ENCODE results near the gene EIF1B.
"Not testable (repeated sequence)": the region's sequence is repeated elsewhere in the genome, so short reads cannot be mapped to it uniquely, and the experiment has no call there.

EIF1B gene

DNA sequence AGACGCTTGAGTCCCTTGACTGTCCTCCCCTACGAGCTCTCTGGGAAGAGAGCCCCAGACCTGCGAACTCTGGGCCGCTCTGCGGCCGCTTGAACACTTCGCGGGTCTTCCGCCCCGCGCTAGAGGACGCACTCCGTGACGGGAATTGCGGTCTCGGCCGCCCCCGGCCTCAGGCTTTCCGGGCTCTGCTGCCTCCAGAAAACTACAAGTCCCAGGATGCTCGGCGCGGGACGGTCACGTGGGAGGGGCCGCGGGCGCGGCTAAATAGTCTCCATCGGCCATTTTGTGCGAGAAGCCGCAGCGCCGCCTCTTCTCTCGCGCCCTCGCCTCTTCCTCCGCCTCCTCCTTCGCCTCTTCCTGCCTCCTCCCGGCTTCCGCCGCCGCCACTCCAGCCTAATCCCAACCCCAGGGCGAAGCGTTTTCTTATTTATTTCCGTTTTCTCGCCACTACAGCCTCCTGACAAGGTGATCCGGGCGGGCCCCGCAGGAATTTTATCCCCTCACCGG is at the start of gene EIF1B:
Gene EIF1B, plus strand, starts transcription at position 290 of the 507 bp plus-strand sequence. CDS start 235 bp downstream, outside the sequence.
- DNase-seq, result peak; percentile 74 to 99 (median 97)

DNA sequence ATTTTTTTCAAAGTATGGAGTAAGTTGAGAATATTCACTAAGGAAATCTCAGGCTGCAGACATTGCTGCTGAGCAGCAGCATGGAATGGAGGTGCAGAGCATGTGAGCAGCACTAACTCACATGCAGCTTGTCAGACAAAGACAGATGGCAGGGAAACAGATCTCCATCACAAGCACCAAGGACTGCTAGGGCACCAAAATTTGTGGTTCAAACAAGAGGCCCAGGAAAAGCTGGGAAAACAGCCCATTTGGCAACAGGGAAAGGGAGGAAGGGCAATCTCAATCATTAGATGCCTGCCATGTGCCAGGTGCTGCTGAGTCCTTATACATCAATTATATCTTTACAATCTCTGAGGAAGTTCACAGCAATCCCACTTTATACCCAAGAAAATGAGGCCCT is 47.2 kb upstream of the EIF1B start:
- no peak for DNase-seq

DNA sequence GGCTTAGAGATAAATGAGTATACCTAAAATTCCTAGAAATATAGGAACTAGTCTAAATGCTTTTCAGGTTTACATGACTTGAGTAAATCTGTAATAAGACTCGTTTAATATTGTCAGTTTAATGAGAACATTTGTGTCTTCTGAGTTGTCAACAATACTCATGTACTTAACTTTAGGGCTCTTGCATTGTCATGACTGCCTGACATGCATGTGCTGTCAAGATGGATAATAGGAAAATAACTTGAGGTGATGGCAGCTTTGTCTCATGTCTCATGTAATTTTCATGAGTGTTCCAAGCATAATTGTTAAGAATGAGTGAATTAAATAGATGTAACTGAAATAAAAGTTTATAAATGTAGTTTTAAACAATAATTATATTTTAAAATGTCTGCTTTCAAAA is 45.1 kb upstream of the EIF1B start:
- no peak for DNase-seq

DNA sequence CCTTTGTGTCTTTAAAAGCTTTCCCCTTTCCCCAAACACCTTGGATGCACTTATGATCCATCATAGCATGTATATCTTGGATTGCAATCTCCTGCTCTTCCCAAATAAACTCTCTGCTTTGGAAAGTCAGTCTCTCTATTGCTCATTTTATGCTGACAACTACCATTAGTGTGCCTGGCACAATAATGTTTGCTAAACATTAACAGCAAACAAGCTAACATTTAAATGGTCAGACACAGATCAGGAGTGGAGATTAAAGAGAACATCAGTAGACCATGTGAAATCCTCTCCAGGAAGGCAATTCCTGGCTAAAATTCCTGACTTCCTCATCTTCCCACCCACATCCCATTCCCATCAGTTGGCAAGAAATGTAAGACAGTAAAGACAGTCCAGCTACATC is 44.3 kb upstream of the EIF1B start:
- no peak for DNase-seq

DNA sequence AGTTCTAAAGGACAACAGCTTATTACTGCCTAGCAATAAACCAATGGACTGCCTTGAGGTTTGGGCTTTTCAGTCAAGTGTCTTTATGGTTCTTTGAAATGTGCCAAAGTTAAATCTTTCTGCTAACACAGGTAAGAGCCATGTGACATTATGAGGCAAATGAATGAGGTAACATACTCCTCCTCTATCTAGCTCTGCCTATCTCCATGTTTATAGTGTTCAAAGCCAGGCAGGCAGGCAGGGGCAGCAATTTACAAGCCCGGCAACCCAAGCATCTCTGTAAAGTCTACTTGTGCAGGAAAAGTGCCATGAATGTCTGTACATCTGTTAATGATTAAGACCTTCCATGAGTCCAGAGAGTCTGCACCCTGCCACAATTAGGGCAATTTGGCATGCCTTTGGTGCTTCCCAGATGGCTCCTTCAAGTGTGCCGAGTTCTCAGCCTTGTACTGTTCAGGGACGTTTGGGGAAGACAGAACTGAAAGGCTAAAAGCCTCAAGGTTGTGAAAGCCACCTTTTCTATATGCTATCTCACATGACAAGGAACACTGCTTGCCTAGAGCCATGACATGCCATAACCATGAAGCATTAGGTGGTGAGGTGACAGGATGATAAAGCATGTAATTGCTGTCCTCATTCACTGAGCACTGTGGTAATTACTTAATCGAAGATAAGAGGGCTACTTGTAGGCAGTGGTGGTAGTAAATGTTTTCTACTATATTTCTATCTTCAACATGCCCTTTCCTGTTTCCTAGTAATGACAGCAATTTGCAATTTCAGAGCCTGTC is 41.4 kb upstream of the EIF1B start:
- no peak for DNase-seq

GRCh38 chr3:40268802-40269524 is 40.5 kb upstream of the EIF1B start:
- DNase-seq, result peak in 11 of 51 donors; percentile 7 to 37 (median 14)

- DNase-seq, result no peak
Observed at GRCh38 chr3:40278791-40279190, 30.7 kb upstream of the EIF1B start.

- DNase-seq, result no peak
Observed at GRCh38 chr3:40281995-40282394, 27.5 kb upstream of the EIF1B start.

DNA sequence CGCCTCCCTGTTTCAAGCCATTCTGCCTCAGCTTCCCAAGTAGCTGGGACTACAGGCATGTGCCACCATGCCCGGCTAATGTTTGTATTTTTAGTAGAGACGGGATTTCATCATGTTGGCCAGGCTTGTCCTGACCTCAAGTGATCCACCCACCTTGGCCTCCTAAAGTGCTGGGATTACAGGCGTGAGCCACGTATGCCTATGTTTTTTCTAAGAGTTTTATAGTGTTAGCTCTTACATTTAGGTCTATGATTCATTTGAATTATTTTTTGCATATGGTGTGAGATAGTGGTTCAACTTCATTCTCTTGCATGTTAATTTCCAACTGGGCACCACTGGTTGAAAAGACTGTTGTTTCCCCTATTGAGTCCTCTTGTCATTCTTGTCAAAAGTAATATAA is 26.4 kb upstream of the EIF1B start:
- DNase-seq, result not testable (repeated sequence)

DNA sequence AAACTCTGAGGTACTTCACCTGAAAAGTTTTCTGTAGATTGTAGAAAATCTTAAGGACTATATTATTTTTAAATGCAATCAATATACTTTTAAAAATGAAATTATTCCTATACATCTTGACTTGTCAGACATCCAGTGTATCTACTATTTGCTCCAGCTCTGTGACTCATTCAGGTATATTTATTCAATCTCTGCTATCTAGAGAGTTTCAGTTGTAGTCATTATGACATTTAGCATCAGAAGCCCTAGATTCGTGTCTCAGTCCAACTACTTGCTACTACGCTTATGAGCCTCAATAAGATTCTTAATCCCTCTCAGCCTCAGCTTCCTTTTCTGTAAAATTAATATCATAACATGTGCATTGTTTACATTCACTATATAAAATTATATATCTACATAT is 22.3 kb upstream of the EIF1B start:
- DNase-seq, result no peak

- no peak for DNase-seq
Observed at GRCh38 chr3:40290396-40290795, 19.1 kb upstream of the EIF1B start.

DNA sequence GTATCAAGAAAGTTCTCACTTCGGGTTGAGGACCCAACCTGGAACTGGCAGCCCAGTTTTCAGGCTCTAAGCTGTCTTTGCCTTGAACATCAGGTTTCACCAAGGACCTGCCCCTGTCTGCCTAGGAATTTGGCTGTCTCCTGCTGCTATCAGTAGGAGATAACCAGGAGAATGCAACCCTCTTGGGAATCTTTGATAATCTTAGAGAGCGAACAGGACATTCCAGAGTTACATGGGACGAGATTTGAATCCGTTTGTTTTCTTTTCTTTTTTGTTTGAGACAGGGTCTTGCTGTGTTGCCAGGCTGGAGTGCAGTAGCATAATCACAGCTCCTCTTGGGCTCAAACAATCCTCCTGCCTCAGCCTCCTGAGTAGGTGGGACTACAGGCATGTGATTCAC is 18.0 kb upstream of the EIF1B start:
- DNase-seq, result no peak

GRCh38 chr3:40292637-40293349 is 16.7 kb upstream of the EIF1B start:
- DNase-seq, result peak in 15 of 51 donors; percentile 9 to 56 (median 33)

DNA sequence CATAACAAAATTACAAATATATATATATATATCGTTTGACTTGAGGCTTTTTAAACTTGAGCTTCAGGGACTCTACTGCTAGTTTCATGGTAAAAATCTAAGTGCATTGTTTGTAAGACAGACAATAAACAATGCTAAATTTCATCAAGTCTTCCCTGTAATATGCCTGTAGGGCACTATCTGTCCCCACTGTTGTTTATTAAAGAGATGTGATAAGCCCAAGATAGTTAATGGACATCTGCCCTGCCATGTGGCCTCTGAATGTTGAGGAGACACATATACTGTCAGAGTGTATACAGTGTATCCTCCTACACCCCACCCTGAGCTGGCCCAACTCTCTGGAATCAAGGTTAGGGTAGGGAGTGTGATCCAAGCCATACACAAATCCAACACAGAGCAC is 15.1 kb upstream of the EIF1B start:
- DNase-seq, result no peak

GRCh38 chr3:40298075-40298474 is 11.4 kb upstream of the EIF1B start:
- no peak for DNase-seq

DNA sequence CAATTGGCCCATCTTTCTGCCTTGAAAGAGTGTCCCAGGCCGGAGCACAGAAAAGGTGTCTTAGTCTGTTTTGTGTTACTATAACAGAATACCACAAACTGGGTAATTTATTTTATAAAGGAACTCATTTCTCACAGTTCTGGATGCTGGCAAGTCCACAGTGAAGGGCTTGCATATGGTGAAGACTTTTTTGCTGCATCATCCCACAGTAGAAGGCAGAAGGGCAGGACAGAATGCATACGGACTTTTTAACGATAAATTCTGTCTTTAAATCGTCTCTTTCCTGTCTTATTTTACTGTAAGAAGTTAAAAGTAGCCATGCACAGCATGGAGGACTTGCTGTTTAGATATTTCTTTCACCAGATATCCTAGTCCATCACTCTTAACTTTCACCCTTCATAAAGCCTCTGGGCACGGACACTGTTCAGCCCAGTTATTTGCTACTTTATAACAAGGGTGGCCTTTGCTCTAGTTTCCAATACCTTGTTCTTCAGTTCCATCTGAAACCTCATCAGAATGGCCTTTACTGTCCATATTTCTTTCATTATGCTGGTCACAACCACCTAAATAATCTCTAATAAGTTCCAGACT is 10.3 kb upstream of the EIF1B start:
- DNase-seq, result no peak

DNA sequence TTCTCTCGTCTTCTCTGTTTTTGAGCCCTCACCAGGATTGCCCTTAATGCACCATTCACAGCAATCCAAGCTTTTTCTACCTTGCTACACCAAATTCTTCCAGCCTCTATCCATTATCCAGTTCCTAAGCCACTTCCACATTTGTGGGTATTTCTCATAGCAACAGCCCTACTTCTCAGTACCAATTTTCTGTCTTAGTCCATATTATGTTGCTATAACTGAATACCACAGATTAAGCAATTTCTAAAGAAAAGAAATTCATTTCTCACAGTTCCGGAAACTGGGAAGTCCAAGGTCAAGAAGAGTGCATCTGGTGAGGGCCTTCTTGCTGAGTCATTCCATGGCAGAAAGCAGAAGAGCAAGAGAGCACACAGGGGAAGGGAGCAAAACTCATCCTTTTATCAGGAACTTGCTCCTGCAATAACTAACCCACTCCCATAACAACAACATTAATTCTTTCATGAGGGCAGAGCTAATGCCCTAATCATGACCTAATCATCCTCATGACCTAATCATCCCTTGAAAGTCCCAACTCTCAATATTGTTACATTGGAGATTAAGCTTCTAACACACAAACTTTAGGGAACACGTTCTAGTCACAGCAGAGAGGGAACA is 9.7 kb upstream of the EIF1B start:
- DNase-seq, result no peak

GRCh38 chr3:40302784-40303183 is 6.7 kb upstream of the EIF1B start:
- no peak for DNase-seq

DNA sequence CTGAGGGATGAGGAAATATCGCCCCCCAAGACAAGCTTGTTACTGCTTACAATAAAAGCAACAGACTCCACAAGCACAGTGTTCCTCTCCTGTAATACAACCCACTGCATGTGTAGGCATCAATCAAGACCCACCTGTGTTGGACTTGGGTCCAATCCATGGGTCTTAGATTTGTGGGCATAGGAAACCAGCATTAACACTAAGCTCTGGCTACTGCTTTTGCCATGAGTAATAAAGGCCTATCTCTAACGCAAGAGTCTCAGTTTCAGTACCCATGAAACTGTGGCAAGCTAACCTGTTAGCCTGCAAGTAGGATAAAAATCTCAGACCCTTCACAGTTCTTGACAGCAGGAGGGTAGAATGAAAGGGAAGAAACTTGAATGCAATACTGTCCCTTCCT is 5.2 kb upstream of the EIF1B start:
- DNase-seq, result no peak

DNA sequence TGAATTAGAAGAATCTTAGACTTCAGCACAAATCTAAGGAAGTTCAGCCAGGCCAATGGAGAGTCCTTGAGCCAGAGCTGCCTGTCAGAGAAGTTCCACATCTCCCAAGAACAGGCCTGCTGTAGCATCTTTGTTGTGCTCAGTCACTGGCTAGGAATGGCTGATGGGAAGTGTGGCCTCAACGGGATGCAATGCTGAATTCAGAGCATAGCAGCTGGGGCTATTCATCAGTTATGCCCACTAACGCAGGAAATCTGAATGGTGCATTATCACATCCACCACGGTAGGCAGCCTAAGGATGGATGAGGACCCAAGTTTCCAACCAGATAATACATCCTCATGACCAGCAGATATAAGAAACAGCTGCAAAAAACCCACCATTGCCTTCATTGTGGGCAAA is 3.2 kb upstream of the EIF1B start:
- DNase-seq, result no peak

GRCh38 chr3:40307176-40307575 is 2.3 kb upstream of the EIF1B start:
- DNase-seq, result no peak
